ENCODE results near the gene HSPA9. TPM values are rescaled to one million over a fixed set of nuclear protein-coding genes. Genes with fewer than 3 reads are reported as not detected.
A peak's percentile ranks its signal among the peaks of the same experiment; 100 is the strongest.

HSPA9 gene
- total and polyA plus RNA-seq, 2 of the 8 experiments (the other 6 are each of a cell fraction or from before 2014, with no cell fraction given), result 191 to 395 TPM

DNA sequence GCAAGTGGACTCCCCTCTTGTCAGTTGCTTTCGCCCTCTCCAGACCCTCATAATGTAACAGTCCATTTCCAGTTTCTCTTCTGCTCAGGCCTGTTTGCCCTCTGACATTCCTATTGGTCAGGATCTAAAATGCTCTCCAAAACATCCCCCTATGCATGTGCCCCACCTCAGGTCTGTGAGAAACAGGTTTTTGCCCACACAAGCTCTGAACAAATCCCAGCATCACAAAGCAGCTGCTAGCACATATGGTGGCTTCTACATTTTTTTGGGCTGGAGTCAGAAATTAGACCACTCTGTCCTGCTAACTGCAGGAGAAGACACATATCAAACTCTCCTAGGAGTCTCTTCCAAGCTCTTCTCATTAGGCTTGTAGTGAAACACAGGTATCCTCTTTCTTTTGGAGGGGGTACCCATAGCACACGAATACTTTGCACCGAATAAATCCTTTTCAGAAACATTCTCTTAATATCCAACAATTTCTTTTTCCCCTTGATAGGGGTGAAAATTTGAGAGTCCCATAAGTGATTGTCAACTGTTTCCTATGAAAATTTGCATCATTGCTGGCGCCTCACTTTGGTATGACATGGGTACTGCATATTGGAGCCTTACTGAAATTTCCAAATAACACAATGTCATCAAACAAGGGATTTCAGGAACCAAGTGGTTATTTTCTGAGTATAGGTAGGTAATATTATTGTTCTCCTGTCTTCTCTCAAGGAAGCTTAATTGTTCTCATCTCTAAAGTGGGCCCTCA, 19.3 kb upstream of the HSPA9 start:
- Histone ChIP-seq H3K4me1 (replicated peaks in 1 of 4; ENCODE audit: control insufficient read depth in 3 of 4, insufficient read depth in 4 of 4, low read length in 3 of 4) (no peaks in the 10 kb centered on the region), H3K36me3 (ENCODE audit: control insufficient read depth in 2 of 4, insufficient read depth in 4 of 4, low read length in 3 of 4) (no peaks in the 10 kb centered on the region), H3K23me2 (ENCODE audit: low read depth, low read length) (no peaks in the 10 kb centered on the region), H3K56ac (replicated peaks; ENCODE audit: insufficient read length, low read depth, low read length) (no peak overlapping the region), H3K4ac (replicated peaks; ENCODE audit: insufficient read length, low read depth, low read length) (no peak overlapping the region), H3K4me2 (ENCODE audit: insufficient read depth in 1 of 2, low read depth in 2 of 2, low read length in 2 of 2) (no peak overlapping the region), H4K20me1 (replicated peaks in 1 of 2; ENCODE audit: control insufficient read depth in 1 of 2, insufficient read depth in 2 of 2, low read length in 2 of 2) (no peaks in the 10 kb centered on the region), H2BK5ac (ENCODE audit: low read depth, low read length) (no peak overlapping the region), H3K79me1 (ENCODE audit: low read depth, low read length) (no peaks in the 10 kb centered on the region), H3K14ac (ENCODE audit: insufficient read length) (no peak overlapping the region), H2BK120ac (replicated peaks; ENCODE audit: low read depth, low read length) (no peak overlapping the region), H2AFZ (ENCODE audit: low read length) (no peak overlapping the region), H4K8ac (ENCODE audit: extremely low read depth, insufficient read depth, low read length) (peak overlapping the region; percentile 31; the same call in 1 of the 2 replicates), H3K4me3 (ENCODE audit: extremely low read depth in 1 of 4, insufficient read depth in 2 of 4, low read depth in 3 of 4, low read length in 4 of 4) (no peak overlapping the region), H2BK12ac (ENCODE audit: low read depth, low read length) (no peak overlapping the region), H3K27ac (ENCODE audit: low read depth, low read length) (no peak overlapping the region), H3K9me3 (ENCODE audit: insufficient read depth in 2 of 2, low read depth in 1 of 2, low read length in 1 of 2) (no peaks in the 10 kb centered on the region), H2BK15ac (ENCODE audit: low read length) (no peak overlapping the region), H3K23ac (ENCODE audit: insufficient read length) (no peak overlapping the region), H4K5ac (ENCODE audit: insufficient read length, low read depth, low read length) (no peak overlapping the region), H3K27me3 (replicated peaks in 1 of 4; ENCODE audit: control insufficient read depth in 3 of 4, extremely low read depth in 1 of 4, insufficient read depth in 3 of 4, low read length in 3 of 4) (no peaks in the 10 kb centered on the region), H3K18ac (ENCODE audit: extremely low read depth, low read length) (no peak overlapping the region), H2AK5ac (ENCODE audit: low read depth, low read length) (no peak overlapping the region), H3K79me2 (ENCODE audit: control insufficient read depth in 1 of 2, insufficient read depth in 2 of 2, low read length in 2 of 2) (no peaks in the 10 kb centered on the region), H2BK20ac (ENCODE audit: low read length) (no peak overlapping the region), H4K91ac (replicated peaks; ENCODE audit: insufficient read length, low read length) (no peak overlapping the region), H3K9ac (replicated peaks in 1 of 4; ENCODE audit: extremely low read depth in 1 of 4, low read depth in 3 of 4, low read length in 3 of 4) (no peak overlapping the region)
- no peak for DNase-seq (ENCODE audit: low read depth in 1 of 2, low spot score in 2 of 2)
- POLR2A ChIA-PET (ENCODE audit: partially characterized antibody), result interaction anchor here (1.1 to 2.0 kb wide), 2 partner anchors 19 to 20 kb away, joined by 5 to 8 read pairs; partner anchors contain the start of gene HSPA9
- peak; percentile 7 for FAIRE-seq
- 76% methylated on average over 4 of the region's 4 CpGs; no CpG with 5 or more reads in 1 of the 2 experiments for WGBS, 2 experiments (ENCODE audit: extremely low coverage in 1 of 2, insufficient coverage in 1 of 2, insufficient read length in 1 of 2, insufficient replicate concordance in 2 of 2, low coverage in 1 of 2, low lambda C conversion rate in 2 of 2, missing lambda C conversion rate in 1 of 2)
- CTCF ChIA-PET (ENCODE audit: partially characterized antibody), result interaction anchor here (0.6 to 5.6 kb wide), 25 partner anchors 9 to 1278 kb away, joined by 3 to 60 read pairs (median 5); partner anchors contain the start of gene HSPA9
- no peak for TF ChIP-seq SIRT6 (IDR thresholded peaks at IDR 0.05; ENCODE audit: low read length)
- no peak for TF ChIP-seq KDM1A (IDR thresholded peaks at IDR 0.05; ENCODE audit: borderline replicate concordance, low read length)
- no peak for TF ChIP-seq HDAC2 (IDR thresholded peaks at IDR 0.05; ENCODE audit: borderline replicate concordance in 1 of 2, low read depth in 2 of 2, low read length in 2 of 2)
- no peak for TF ChIP-seq POU5F1 (IDR thresholded peaks at IDR 0.05; ENCODE audit: low read depth, low read length)
- no peak for TF ChIP-seq YY1 (IDR thresholded peaks at IDR 0.05; ENCODE audit: low read depth, low read length)
- TF ChIP-seq, protein P1, sequence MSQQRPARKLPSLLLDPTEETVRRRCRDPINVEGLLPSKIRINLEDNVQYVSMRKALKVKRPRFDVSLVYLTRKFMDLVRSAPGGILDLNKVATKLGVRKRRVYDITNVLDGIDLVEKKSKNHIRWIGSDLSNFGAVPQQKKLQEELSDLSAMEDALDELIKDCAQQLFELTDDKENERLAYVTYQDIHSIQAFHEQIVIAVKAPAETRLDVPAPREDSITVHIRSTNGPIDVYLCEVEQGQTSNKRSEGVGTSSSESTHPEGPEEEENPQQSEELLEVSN (IDR thresholded peaks at IDR 0.05), result no peak
- TF ChIP-seq RNF2 (IDR thresholded peaks at IDR 0.05; ENCODE audit: borderline replicate concordance, low read depth, low read length, missing control alignments, poor library complexity, severe bottlenecking), result no peak
- TF ChIP-seq, protein P2, sequence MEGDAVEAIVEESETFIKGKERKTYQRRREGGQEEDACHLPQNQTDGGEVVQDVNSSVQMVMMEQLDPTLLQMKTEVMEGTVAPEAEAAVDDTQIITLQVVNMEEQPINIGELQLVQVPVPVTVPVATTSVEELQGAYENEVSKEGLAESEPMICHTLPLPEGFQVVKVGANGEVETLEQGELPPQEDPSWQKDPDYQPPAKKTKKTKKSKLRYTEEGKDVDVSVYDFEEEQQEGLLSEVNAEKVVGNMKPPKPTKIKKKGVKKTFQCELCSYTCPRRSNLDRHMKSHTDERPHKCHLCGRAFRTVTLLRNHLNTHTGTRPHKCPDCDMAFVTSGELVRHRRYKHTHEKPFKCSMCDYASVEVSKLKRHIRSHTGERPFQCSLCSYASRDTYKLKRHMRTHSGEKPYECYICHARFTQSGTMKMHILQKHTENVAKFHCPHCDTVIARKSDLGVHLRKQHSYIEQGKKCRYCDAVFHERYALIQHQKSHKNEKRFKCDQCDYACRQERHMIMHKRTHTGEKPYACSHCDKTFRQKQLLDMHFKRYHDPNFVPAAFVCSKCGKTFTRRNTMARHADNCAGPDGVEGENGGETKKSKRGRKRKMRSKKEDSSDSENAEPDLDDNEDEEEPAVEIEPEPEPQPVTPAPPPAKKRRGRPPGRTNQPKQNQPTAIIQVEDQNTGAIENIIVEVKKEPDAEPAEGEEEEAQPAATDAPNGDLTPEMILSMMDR (IDR thresholded peaks at IDR 0.05; ENCODE audit: control extremely low read depth in 1 of 3, insufficient read depth in 1 of 3, low read depth in 1 of 3, low read length in 3 of 3), result peak in 2 of 3 experiments; percentile 29 to 56; a peak in 2 of 4 replicates
